Natural killer cell (primary cell): ENCODE results near the gene ZNF221. TPM values are rescaled to one million over a fixed set of nuclear protein-coding genes. Genes with fewer than 3 reads are reported as not detected.

ENCODE experiments used
- ATAC-seq, 3 donors: fragments of 150-1000 bp in 2 of 3; fragments of 200-7000 bp in 1 of 3; cut with Tn5 transposase; 1 replicate in 1 of 3; 2 replicates in 2 of 3; pipeline ENCODE4 v1.10.0; 2021; ENCODE audit warnings: mild to moderate bottlenecking in 2 of 3, moderate library complexity in 2 of 3
- DNase-seq, 2 donors: peaks; one replicate each; pipeline versions ENCODE4 v3.0.0 to v3.0.0-alpha.2; 2013 to 2021; ENCODE audit warnings: mixed read lengths in 1 of 2
- H3K27ac ChIP-seq: one replicate; pipeline ENCODE4 v1.5.1; 2013; ENCODE audit warnings: mild to moderate bottlenecking, low read length
- H3K27me3 ChIP-seq: one replicate; pipeline ENCODE4 v1.6.1; 2013; ENCODE audit warnings: low read length; ENCODE audit not compliant: control insufficient read depth, insufficient read depth
- H3K36me3 ChIP-seq: one replicate; pipeline ENCODE4 v1.6.1; 2013; ENCODE audit warnings: low read length; ENCODE audit not compliant: control insufficient read depth, insufficient read depth
- H3K4me1 ChIP-seq: one replicate; pipeline ENCODE4 v1.6.1; 2013; ENCODE audit warnings: low read length; ENCODE audit not compliant: control insufficient read depth, insufficient read depth
- H3K4me3 ChIP-seq: one replicate; pipeline ENCODE4 v1.5.1; 2013; ENCODE audit warnings: low read length
- H3K9me3 ChIP-seq: one replicate; pipeline ENCODE4 v1.6.1; 2013; ENCODE audit warnings: low read length; ENCODE audit not compliant: control insufficient read depth, insufficient read depth
- H3K27ac Mint-ChIP-seq, 2 donors: one replicate each; pipeline ENCODE4 v1.8.0; 2022; ENCODE audit warnings: mild to moderate bottlenecking in 2 of 2, mixed read lengths in 2 of 2, moderate library complexity in 1 of 2
- H3K27me3 Mint-ChIP-seq, 2 donors: one replicate each; pipeline ENCODE4 v1.8.0; 2022; ENCODE audit warnings: low read depth in 2 of 2, mixed read lengths in 2 of 2
- H3K36me3 Mint-ChIP-seq: one replicate; pipeline ENCODE4 v1.8.0; 2022; ENCODE audit warnings: mixed read lengths
- H3K4me1 Mint-ChIP-seq, 2 donors: one replicate each; pipeline ENCODE4 v1.8.0; 2022; ENCODE audit warnings: mixed read lengths in 2 of 2
- H3K4me3 Mint-ChIP-seq: one replicate; pipeline ENCODE4 v1.8.0; 2022; ENCODE audit warnings: mild to moderate bottlenecking, moderate library complexity, mixed read lengths
- H3K9me3 Mint-ChIP-seq, 2 donors: one replicate each; pipeline ENCODE4 v1.8.0; 2022; ENCODE audit warnings: mixed read lengths in 2 of 2
- WGBS: methylation state at CpG from one replicate; pipeline ENCODE4 v1.1.7; 2013; ENCODE audit warnings: missing lambda C conversion rate; ENCODE audit not compliant: insufficient coverage; 5-methylcytosine and 5-hydroxymethylcytosine counted together
- intact Hi-C: fragments of 100-400 bp; cut with micrococcal nuclease; formaldehyde crosslinking; loops from one replicate; pipeline ENCODE4 v1.14.2; 2022
- total RNA-seq, 4 donors: library from RNA; stranded (reverse); fragments of 120-200 nt in 1 of 4; gene quantifications; one replicate each; pipeline versions ENCODE4 v1.2.3 to v1.2.4, GENCODE V29; 2013 to 2022
- TF ChIP-seq, protein P1 (sequence below): fragments of 200-600 bp; IDR thresholded peaks from one replicate; pipeline ENCODE4 v1.8.0; 2022; ENCODE audit warnings: antibody characterized with exemption

Gene ZNF221
- total RNA-seq, 3 donors from 2014 or later (not counting 1 experiment from before 2014, with no cell fraction given) = 1.9 to 2.7 (median 2.2) TPM

DNA sequence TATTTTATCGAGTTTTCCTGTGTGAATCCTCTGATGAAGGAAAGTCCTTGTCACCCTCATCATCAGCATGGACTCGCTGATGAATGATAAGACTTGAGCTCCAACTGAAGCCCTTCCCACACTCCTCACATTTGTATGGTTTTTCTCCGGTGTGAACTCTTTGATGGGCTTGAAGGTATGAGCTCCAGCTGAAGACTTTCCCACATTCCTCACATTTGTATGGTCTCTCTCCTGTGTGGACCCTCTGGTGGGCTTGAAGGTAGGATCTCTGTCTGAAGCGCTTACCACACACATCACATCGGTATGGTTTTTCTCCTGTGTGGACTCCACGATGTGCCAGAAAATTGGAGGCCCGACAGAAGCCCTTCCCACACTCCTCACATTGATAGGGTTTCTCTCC, 37.6 kb upstream of the ZNF221 start:
- peaks cover 62% of the 10 kb centered on the region for H3K9me3 ChIP-seq
- H3K27me3 Mint-ChIP-seq = no peaks in the 10 kb centered on the region
- H3K4me3 Mint-ChIP-seq = no peak overlapping the region
- no peaks in the 10 kb centered on the region for H3K4me1 Mint-ChIP-seq
- ATAC-seq (no peak), DNase-seq (no peak)
- intact Hi-C loops = no loop called here
- H3K27me3 ChIP-seq = no peaks in the 10 kb centered on the region
- peaks cover 19 to 38% of the 10 kb centered on the region in 2 donors for H3K9me3 Mint-ChIP-seq
- no peak overlapping the region for H3K27ac Mint-ChIP-seq
- TF ChIP-seq, protein P1, sequence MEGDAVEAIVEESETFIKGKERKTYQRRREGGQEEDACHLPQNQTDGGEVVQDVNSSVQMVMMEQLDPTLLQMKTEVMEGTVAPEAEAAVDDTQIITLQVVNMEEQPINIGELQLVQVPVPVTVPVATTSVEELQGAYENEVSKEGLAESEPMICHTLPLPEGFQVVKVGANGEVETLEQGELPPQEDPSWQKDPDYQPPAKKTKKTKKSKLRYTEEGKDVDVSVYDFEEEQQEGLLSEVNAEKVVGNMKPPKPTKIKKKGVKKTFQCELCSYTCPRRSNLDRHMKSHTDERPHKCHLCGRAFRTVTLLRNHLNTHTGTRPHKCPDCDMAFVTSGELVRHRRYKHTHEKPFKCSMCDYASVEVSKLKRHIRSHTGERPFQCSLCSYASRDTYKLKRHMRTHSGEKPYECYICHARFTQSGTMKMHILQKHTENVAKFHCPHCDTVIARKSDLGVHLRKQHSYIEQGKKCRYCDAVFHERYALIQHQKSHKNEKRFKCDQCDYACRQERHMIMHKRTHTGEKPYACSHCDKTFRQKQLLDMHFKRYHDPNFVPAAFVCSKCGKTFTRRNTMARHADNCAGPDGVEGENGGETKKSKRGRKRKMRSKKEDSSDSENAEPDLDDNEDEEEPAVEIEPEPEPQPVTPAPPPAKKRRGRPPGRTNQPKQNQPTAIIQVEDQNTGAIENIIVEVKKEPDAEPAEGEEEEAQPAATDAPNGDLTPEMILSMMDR = no peak
- H3K27ac ChIP-seq = no peak overlapping the region
- H3K4me3 ChIP-seq = no peak overlapping the region
- WGBS = 100% methylated on average over 7 of the region's 7 CpGs
- H3K36me3 Mint-ChIP-seq = peaks cover 87% of the 10 kb centered on the region
- H3K36me3 ChIP-seq = peaks cover 45% of the 10 kb centered on the region
- H3K4me1 ChIP-seq = no peaks in the 10 kb centered on the region

DNA sequence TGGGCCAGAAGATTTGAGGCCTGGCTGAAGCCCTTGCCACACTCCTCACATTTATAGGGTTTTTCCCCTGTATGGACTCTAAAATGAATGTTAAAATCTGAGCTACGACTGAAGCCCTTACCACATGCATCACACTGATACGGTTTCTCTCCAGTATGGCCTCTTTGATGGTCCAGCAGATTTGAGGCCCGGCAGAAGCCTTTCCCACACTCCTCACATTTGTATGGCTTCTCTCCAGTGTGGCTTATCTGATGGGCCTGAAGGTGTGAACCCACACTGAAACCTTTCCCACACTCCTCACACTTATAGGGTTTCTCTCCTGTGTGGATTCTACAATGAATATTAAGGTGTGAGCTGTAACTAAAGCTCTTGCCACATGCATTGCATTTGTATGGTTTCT, 37.0 kb upstream of the ZNF221 start:
- Mint-ChIP-seq H3K4me3 (no peak overlapping the region), H3K27me3 (no peaks in the 10 kb centered on the region), H3K36me3 (peaks cover 88% of the 10 kb centered on the region), H3K27ac (no peak overlapping the region), H3K4me1 (no peaks in the 10 kb centered on the region), H3K9me3 (peaks cover 16 to 37% of the 10 kb centered on the region in 2 donors)
- intact Hi-C loops = no loop called here
- TF ChIP-seq, protein P1 = no peak
- Histone ChIP-seq H3K27ac (no peak overlapping the region), H3K9me3 (peaks cover 60% of the 10 kb centered on the region), H3K4me1 (no peaks in the 10 kb centered on the region), H3K36me3 (peaks cover 52% of the 10 kb centered on the region), H3K27me3 (no peaks in the 10 kb centered on the region), H3K4me3 (no peak overlapping the region)
- ATAC-seq (no peak), DNase-seq (no peak)
- WGBS = 67% methylated on average over 3 of the region's 3 CpGs

DNA sequence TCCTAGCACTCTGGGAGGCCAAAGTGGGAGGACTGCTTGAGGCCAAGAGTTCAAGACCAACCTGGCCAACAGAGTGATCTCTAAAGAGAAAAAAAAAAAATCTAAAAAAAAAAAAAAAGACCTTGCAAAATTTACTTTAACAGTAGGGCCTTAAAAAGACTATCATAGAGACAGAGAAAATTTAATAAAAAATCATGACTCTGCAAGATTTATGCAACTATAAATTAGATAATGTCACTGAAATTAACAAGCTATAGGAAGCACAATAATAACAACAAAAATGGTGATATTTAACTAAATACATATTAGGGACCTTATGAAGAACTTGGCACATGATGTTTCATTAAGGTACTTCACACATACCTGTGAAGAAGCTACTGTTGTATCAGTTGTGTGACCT, 27.2 kb upstream of the ZNF221 start:
- H3K4me1 ChIP-seq = no peaks in the 10 kb centered on the region
- Mint-ChIP-seq H3K9me3 (peaks cover 2 to 3% of the 10 kb centered on the region in 2 donors), H3K27ac (no peak overlapping the region), H3K4me1 (no peaks in the 10 kb centered on the region), H3K27me3 (no peaks in the 10 kb centered on the region), H3K4me3 (no peak overlapping the region), H3K36me3 (peaks cover 41% of the 10 kb centered on the region)
- H3K27me3 ChIP-seq = no peaks in the 10 kb centered on the region
- peaks cover 81% of the 10 kb centered on the region for H3K36me3 ChIP-seq
- intact Hi-C loops = no loop called here
- ATAC-seq (no peak), DNase-seq (no peak)
- no peak overlapping the region for H3K27ac ChIP-seq
- TF ChIP-seq, protein P1 = no peak
- H3K4me3 ChIP-seq = no peak overlapping the region
- H3K9me3 ChIP-seq = no peaks in the 10 kb centered on the region

DNA sequence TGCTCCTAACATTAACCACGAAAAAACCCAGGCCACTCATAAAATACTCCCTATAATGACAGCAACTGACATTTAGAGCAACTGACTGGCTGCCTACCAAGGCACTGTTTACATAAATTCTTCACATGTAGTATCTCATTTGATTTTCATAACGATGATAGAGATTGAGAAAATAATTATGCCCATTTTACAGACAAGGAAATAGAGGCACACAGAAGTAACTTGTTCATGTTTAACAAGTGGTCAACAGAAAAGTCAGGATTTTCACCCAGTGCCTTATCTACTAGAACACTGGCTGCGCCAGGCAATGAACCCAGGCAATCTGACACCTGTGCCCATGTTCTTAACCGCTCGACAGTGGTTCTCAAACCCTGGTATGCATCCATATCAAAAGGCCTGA, 22.2 kb upstream of the ZNF221 start:
- no peak for DNase-seq
- 96% methylated on average over 4 of the region's 5 CpGs for WGBS
- Histone ChIP-seq H3K27me3 (no peaks in the 10 kb centered on the region), H3K4me3 (no peak overlapping the region), H3K4me1 (no peaks in the 10 kb centered on the region), H3K27ac (no peak overlapping the region), H3K9me3 (no peaks in the 10 kb centered on the region), H3K36me3 (peaks cover 73% of the 10 kb centered on the region)
- peaks cover 29% of the 10 kb centered on the region for H3K36me3 Mint-ChIP-seq
- peaks cover 8 to 13% of the 10 kb centered on the region in 2 donors for H3K4me1 Mint-ChIP-seq
- TF ChIP-seq, protein P1 = no peak
- H3K4me3 Mint-ChIP-seq = no peak overlapping the region
- intact Hi-C loops = no loop called here
- no peak for ATAC-seq
- H3K9me3 Mint-ChIP-seq = no peaks in the 10 kb centered on the region
- no peaks in the 10 kb centered on the region for H3K27me3 Mint-ChIP-seq
- no peak overlapping the region for H3K27ac Mint-ChIP-seq
